Astrocyte (in vitro differentiated cells and primary cell): Measurements from ENCODE around the gene VAV2. TPM values are rescaled to one million over a fixed set of nuclear protein-coding genes. Genes with fewer than 3 reads are reported as not detected.
"Not testable (repeated sequence)": the region's sequence is repeated elsewhere in the genome, so short reads cannot be mapped to it uniquely, and the experiment has no call there.

Experiments
- DNase-seq: peaks from one replicate; pipeline ENCODE4 v3.0.0-alpha.2; 2010; ENCODE audit warnings: low read depth
- FAIRE-seq: peaks from 2 replicates; lab custom pipeline; 2011; peaks lifted over from hg19 to GRCh38; lab: Jason Lieb, UNC
- H2AFZ ChIP-seq: 2 replicates; pipeline ENCODE4 v1.6.0; 2012; ENCODE audit warnings: low read depth, low read length, inconsistent platforms
- H3K27ac ChIP-seq: 2 replicates; pipeline ENCODE4 v1.5.1; 2011; ENCODE audit warnings: low read depth, low read length, inconsistent platforms
- H3K27me3 ChIP-seq: 2 replicates; pipeline ENCODE4 v1.6.0; 2011; ENCODE audit warnings: low read length, inconsistent platforms; ENCODE audit not compliant: insufficient read depth
- H3K36me3 ChIP-seq: 2 replicates; pipeline ENCODE4 v1.5.1; 2011; ENCODE audit warnings: low read length, inconsistent platforms; ENCODE audit not compliant: insufficient read depth
- H3K4me1 ChIP-seq: 2 replicates; pipeline ENCODE4 v1.5.1; 2011; ENCODE audit warnings: low read length, inconsistent platforms; ENCODE audit not compliant: insufficient read depth
- H3K4me2 ChIP-seq: 2 replicates; pipeline ENCODE4 v1.6.0; 2012; ENCODE audit warnings: low read length, inconsistent platforms
- H3K4me3 ChIP-seq: 2 replicates; pipeline ENCODE4 v1.5.1; 2011; ENCODE audit warnings: low read depth, mild to moderate bottlenecking, low read length, inconsistent platforms; ENCODE audit not compliant: insufficient read depth
- H3K79me2 ChIP-seq: 2 replicates; pipeline ENCODE4 v1.6.0; 2012; ENCODE audit warnings: mild to moderate bottlenecking, low read length, inconsistent platforms; ENCODE audit not compliant: insufficient read depth
- H3K9ac ChIP-seq: 2 replicates; pipeline ENCODE4 v1.6.0; 2012; ENCODE audit warnings: mild to moderate bottlenecking, low read length, inconsistent platforms
- H3K9me3 ChIP-seq: 2 replicates; pipeline ENCODE4 v1.5.1; 2012; ENCODE audit warnings: low read depth, mild to moderate bottlenecking, low read length, inconsistent platforms; ENCODE audit not compliant: insufficient read depth
- H4K20me1 ChIP-seq: 2 replicates; pipeline ENCODE4 v1.6.0; 2012; ENCODE audit warnings: low read length, inconsistent platforms; ENCODE audit not compliant: insufficient read depth
- H3K27ac Mint-ChIP-seq: one replicate; pipeline ENCODE4 v1.8.0; 2021; ENCODE audit warnings: mild to moderate bottlenecking, mixed read lengths; ENCODE audit not compliant: unreplicated experiment
- H3K27me3 Mint-ChIP-seq: one replicate; pipeline ENCODE4 v1.8.0; 2021; ENCODE audit warnings: low read depth, mixed read lengths; ENCODE audit not compliant: unreplicated experiment
- H3K36me3 Mint-ChIP-seq: one replicate; pipeline ENCODE4 v1.8.0; 2021; ENCODE audit warnings: low read depth, mixed read lengths; ENCODE audit not compliant: unreplicated experiment
- H3K4me1 Mint-ChIP-seq: one replicate; pipeline ENCODE4 v1.8.0; 2021; ENCODE audit warnings: low read depth, mixed read lengths; ENCODE audit not compliant: unreplicated experiment
- H3K4me3 Mint-ChIP-seq: one replicate; pipeline ENCODE4 v1.8.0; 2021; ENCODE audit warnings: mild to moderate bottlenecking, moderate library complexity, mixed read lengths; ENCODE audit not compliant: unreplicated experiment
- H3K9me3 Mint-ChIP-seq: one replicate; pipeline ENCODE4 v1.8.0; 2021; ENCODE audit warnings: mild to moderate bottlenecking, mixed read lengths; ENCODE audit not compliant: unreplicated experiment
- EZH2 ChIP-seq: IDR thresholded peaks from 2 replicates; pipeline ENCODE4 v1.6.1; 2012; ENCODE audit warnings: mild to moderate bottlenecking, low read length, inconsistent platforms; ENCODE audit not compliant: insufficient read depth
- total RNA-seq: library from RNA; stranded (reverse); gene quantifications from 2 replicates; pipeline ENCODE4 v1.2.1, GENCODE V29; 2021
- TF ChIP-seq, protein P1 (sequence below): IDR thresholded peaks from 2 replicates; pipeline ENCODE4 v1.5.1; 2011; ENCODE audit warnings: low read depth, mild to moderate bottlenecking, inconsistent platforms, low read length, moderate library complexity; ENCODE audit not compliant: insufficient read depth

VAV2 gene
- total RNA-seq, 1 donor from 2014 or later, result 36.5 TPM

DNA sequence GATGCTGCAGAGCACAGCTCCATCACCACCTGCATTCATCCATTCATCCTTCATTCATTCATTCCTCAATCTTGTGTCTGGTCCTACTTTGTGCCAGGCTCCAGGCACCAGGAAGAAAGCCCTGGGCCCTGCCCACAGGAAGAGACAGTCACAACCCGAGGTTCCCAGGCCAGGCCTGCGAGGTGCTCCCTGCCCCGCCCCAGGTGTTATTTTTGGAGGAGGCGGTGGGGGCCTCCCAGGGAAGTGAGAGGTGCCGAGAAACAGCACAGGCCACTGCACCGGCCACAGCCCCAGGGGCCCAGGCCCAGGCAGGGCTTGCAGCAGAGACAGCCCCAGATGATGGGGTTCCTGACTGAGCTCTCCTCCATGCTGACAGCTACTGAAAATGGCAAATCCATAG lies 33.4 kb downstream of the VAV2 start:
- Histone ChIP-seq H4K20me1 (peaks cover 88% of the 10 kb centered on the region), H3K4me1 (peaks cover 25% of the 10 kb centered on the region), H3K27ac (no peak overlapping the region), H3K4me3 (no peak overlapping the region), H3K9me3 (no peaks in the 10 kb centered on the region), H3K27me3 (no peaks in the 10 kb centered on the region), H3K4me2 (no peak overlapping the region), H3K9ac (no peak overlapping the region), H2AFZ (no peak overlapping the region), H3K36me3 (no peaks in the 10 kb centered on the region), H3K79me2 (peaks cover 86% of the 10 kb centered on the region)
- Mint-ChIP-seq H3K4me1 (peaks cover 38% of the 10 kb centered on the region), H3K27ac (no peak overlapping the region), H3K36me3 (peaks cover 4% of the 10 kb centered on the region), H3K27me3 (no peaks in the 10 kb centered on the region), H3K9me3 (peaks cover 2% of the 10 kb centered on the region), H3K4me3 (no peak overlapping the region)
- no peak for FAIRE-seq
- TF ChIP-seq EZH2, result no peak
- TF ChIP-seq, protein P1, sequence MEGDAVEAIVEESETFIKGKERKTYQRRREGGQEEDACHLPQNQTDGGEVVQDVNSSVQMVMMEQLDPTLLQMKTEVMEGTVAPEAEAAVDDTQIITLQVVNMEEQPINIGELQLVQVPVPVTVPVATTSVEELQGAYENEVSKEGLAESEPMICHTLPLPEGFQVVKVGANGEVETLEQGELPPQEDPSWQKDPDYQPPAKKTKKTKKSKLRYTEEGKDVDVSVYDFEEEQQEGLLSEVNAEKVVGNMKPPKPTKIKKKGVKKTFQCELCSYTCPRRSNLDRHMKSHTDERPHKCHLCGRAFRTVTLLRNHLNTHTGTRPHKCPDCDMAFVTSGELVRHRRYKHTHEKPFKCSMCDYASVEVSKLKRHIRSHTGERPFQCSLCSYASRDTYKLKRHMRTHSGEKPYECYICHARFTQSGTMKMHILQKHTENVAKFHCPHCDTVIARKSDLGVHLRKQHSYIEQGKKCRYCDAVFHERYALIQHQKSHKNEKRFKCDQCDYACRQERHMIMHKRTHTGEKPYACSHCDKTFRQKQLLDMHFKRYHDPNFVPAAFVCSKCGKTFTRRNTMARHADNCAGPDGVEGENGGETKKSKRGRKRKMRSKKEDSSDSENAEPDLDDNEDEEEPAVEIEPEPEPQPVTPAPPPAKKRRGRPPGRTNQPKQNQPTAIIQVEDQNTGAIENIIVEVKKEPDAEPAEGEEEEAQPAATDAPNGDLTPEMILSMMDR, result no peak
- DNase-seq, result no peak

DNA sequence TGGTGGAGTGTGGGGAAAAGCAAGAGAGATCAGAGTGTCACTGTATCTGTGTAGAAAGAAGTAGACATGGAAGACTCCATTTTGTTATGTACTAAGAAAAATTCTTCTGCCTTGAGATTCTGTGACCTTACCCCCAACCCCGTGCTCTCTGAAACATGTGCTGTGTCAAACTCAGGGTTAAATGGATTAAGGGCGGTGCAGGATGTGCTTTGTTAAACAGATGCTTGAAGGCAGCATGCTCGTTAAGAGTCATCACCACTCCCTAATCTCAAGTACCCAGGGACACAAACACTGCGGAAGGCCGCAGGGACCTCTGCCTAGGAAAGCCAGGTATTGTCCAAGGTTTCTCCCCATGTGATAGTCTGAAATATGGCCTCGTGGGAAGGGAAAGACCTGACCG lies 34.4 kb downstream of the VAV2 start:
- not testable (repeated sequence) for H3K9me3 ChIP-seq, H3K27ac Mint-ChIP-seq, H3K9me3 Mint-ChIP-seq, FAIRE-seq, H3K27ac ChIP-seq, H3K36me3 Mint-ChIP-seq, H3K9ac ChIP-seq, H3K27me3 ChIP-seq, H3K4me3 Mint-ChIP-seq, H3K27me3 Mint-ChIP-seq, H3K4me3 ChIP-seq, H3K36me3 ChIP-seq, DNase-seq, H2AFZ ChIP-seq
- Histone ChIP-seq H3K4me1 (peaks cover 25% of the 10 kb centered on the region), H3K4me2 (peak overlapping the region; percentile 7), H3K79me2 (peaks cover 86% of the 10 kb centered on the region), H4K20me1 (peaks cover 88% of the 10 kb centered on the region)
- peaks cover 37% of the 10 kb centered on the region for H3K4me1 Mint-ChIP-seq

DNA sequence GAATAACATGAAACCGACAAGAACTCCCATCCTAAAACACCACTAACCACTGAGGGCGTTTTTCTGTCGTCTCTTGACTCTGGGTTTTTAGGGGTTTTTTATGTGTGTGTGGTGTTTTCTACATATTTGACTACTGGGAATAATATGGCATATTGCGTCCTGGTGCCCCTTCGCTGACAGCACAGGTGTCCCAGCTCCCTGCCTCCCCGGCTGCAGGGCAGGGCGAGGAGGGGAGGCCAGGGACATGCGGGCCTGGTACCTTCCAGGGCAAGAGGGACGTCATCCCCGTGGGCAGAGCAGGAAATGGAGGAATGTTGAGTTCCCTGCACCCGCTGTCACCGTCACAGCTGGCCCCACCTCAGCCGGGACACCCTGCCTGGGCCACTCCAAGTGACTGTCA lies 34.8 kb downstream of the VAV2 start:
- Histone ChIP-seq H3K9me3 (no peaks in the 10 kb centered on the region), H3K4me3 (no peak overlapping the region), H4K20me1 (peaks cover 88% of the 10 kb centered on the region), H3K27me3 (no peaks in the 10 kb centered on the region), H3K79me2 (peaks cover 81% of the 10 kb centered on the region), H3K4me2 (peak overlapping the region; percentile 77), H3K4me1 (peaks cover 25% of the 10 kb centered on the region), H2AFZ (no peak overlapping the region), H3K36me3 (no peaks in the 10 kb centered on the region), H3K27ac (no peak overlapping the region), H3K9ac (peak overlapping the region; percentile 68)
- DNase-seq (no peak), FAIRE-seq (no peak)
- peak overlapping the region; percentile 81 for H3K27ac Mint-ChIP-seq
- no peak overlapping the region for H3K4me3 Mint-ChIP-seq
- H3K36me3 Mint-ChIP-seq, result no peaks in the 10 kb centered on the region
- H3K27me3 Mint-ChIP-seq, result no peaks in the 10 kb centered on the region
- H3K9me3 Mint-ChIP-seq, result no peaks in the 10 kb centered on the region
- TF ChIP-seq EZH2, result no peak
- TF ChIP-seq, protein P1, result no peak
- H3K4me1 Mint-ChIP-seq, result peaks cover 34% of the 10 kb centered on the region
